ENCODE measurements around the gene PTGIS. TPM values are rescaled to one million over a fixed set of nuclear protein-coding genes. Genes with fewer than 3 reads are reported as not detected.

PTGIS gene
- total and polyA plus RNA-seq, 12 donors: 6.5 to 66.8 (median 20.2) TPM

GRCh38 chr20:49478266-49478665, 89.7 kb downstream of the PTGIS start:
- intact Hi-C loops (cut with DNase I): no loop called here
- Histone ChIP-seq H3K27ac (no peak overlapping the region), H3K27me3 (peaks cover 0 to 34% (median 3%) of the 10 kb centered on the region in 7 donors), H3K4me1 (peaks cover 3 to 15% (median 7%) of the 10 kb centered on the region in 9 donors), H3K36me3 (no peaks in the 10 kb centered on the region), H3K9me3 (no peaks in the 10 kb centered on the region), H3K4me3 (no peak overlapping the region)
- no peak for DNase-seq
- no peak for ATAC-seq
- TF ChIP-seq CTCF (IDR thresholded peaks at IDR 0.05): no peak
- 59 to 64% methylated on average over 7 of the region's 7 CpGs for WGBS, 2 donors

- DNase-seq (no peak), ATAC-seq (no peak)
- no peak for TF ChIP-seq CTCF (IDR thresholded peaks at IDR 0.05)
- Histone ChIP-seq H3K9me3 (no peaks in the 10 kb centered on the region), H3K4me3 (no peak overlapping the region), H3K4me1 (peaks cover 0 to 5% (median under 1%) of the 10 kb centered on the region in 9 donors), H3K27ac (no peak overlapping the region), H3K27me3 (peaks cover 0 to 23% (median 0%) of the 10 kb centered on the region in 7 donors), H3K36me3 (no peaks in the 10 kb centered on the region)
- intact Hi-C loops (cut with DNase I): no loop called here
- WGBS, 2 donors: 79 to 81% methylated on average over 3 of the region's 3 CpGs
Measured at GRCh38 chr20:49477200-49477599, 90.7 kb downstream of the PTGIS start.

GRCh38 chr20:49476016-49476355, 92.0 kb downstream of the PTGIS start:
- no peaks in the 10 kb centered on the region for H3K4me1 ChIP-seq
- intact Hi-C loops (cut with DNase I): no loop called here
- no peak for TF ChIP-seq CTCF (IDR thresholded peaks at IDR 0.05)
- no peak overlapping the region for H3K27ac ChIP-seq
- 67% methylated on average over 7 of the region's 7 CpGs for WGBS, 2 donors
- no peaks in the 10 kb centered on the region for H3K9me3 ChIP-seq
- DNase-seq: no peak
- H3K4me3 ChIP-seq: no peak overlapping the region
- H3K27me3 ChIP-seq: peaks cover 0 to 15% (median 0%) of the 10 kb centered on the region in 7 donors
- ATAC-seq: no peak
- H3K36me3 ChIP-seq: no peaks in the 10 kb centered on the region

GRCh38 chr20:49475292-49476015, 92.5 kb downstream of the PTGIS start:
- no peaks in the 10 kb centered on the region for H3K4me1 ChIP-seq

More at GRCh38 chr20:49475292-49476015, 92.5 kb downstream of the PTGIS start:
- H3K9me3 ChIP-seq: no peaks in the 10 kb centered on the region
- 91% methylated on average over 6 of the region's 6 CpGs for WGBS, 2 donors
- intact Hi-C loops (cut with DNase I): no loop called here
- H3K27ac ChIP-seq: no peak overlapping the region
- no peak for TF ChIP-seq CTCF (IDR thresholded peaks at IDR 0.05)
- no peaks in the 10 kb centered on the region for H3K36me3 ChIP-seq
- DNase-seq (no peak), ATAC-seq (peak in 1 of 8 donors; percentile 18)
- no peak overlapping the region for H3K4me3 ChIP-seq
- peaks cover 0 to 15% (median 0%) of the 10 kb centered on the region in 7 donors for H3K27me3 ChIP-seq

All from heart right ventricle (tissue), 16 donors.